ENCODE results near the gene PIM1.
A peak's percentile ranks its signal among the peaks of the same experiment; 100 is the strongest.

The PIM1 gene

GRCh38 chr6:37135835-37136694 is 33.9 kb upstream of the PIM1 start:
- no peak for TF ChIP-seq POLR2AphosphoS5 (IDR thresholded peaks at IDR 0.05; ENCODE audit: low read depth, low read length)
- no peak for TF ChIP-seq FOXP2 (optimal IDR thresholded peaks at IDR 0.05; ENCODE audit: borderline replicate concordance, extremely low read depth, extremely low read length, insufficient read depth)
- no peak for TF ChIP-seq TAF1 (IDR thresholded peaks at IDR 0.05; ENCODE audit: borderline replicate concordance, insufficient read depth, low read length)
- TF ChIP-seq REST (IDR thresholded peaks at IDR 0.05; ENCODE audit: insufficient read depth in 1 of 2, low read depth in 2 of 2, low read length in 2 of 2) = no peak
- TF ChIP-seq SIN3A (IDR thresholded peaks at IDR 0.05; ENCODE audit: borderline replicate concordance, insufficient read depth, low read length) = no peak

GRCh38 chr6:37136821-37137200 is 33.1 kb upstream of the PIM1 start:
- TF ChIP-seq FOXP2 (optimal IDR thresholded peaks at IDR 0.05; ENCODE audit: borderline replicate concordance, extremely low read depth, extremely low read length, insufficient read depth) = no peak
- TF ChIP-seq TAF1 (IDR thresholded peaks at IDR 0.05; ENCODE audit: borderline replicate concordance, insufficient read depth, low read length) = no peak

GRCh38 chr6:37137201-37138090 is 32.5 kb upstream of the PIM1 start:
- TF ChIP-seq POLR2AphosphoS5 (IDR thresholded peaks at IDR 0.05; ENCODE audit: low read depth, low read length) = no peak
- no peak for TF ChIP-seq TAF1 (IDR thresholded peaks at IDR 0.05; ENCODE audit: borderline replicate concordance, insufficient read depth, low read length)
- TF ChIP-seq SIN3A (IDR thresholded peaks at IDR 0.05; ENCODE audit: borderline replicate concordance, insufficient read depth, low read length) = 0 out of 2 replicates have a peak, but pooled peaks have one; percentile 31

GRCh38 chr6:37138856-37139229 is 31.1 kb upstream of the PIM1 start:
- TF ChIP-seq POLR2AphosphoS5 (IDR thresholded peaks at IDR 0.05; ENCODE audit: low read depth, low read length) (no peak), TAF1 (IDR thresholded peaks at IDR 0.05; ENCODE audit: borderline replicate concordance, insufficient read depth, low read length) (no peak), SIN3A (IDR thresholded peaks at IDR 0.05; ENCODE audit: borderline replicate concordance, insufficient read depth, low read length) (no peak), FOXP2 (optimal IDR thresholded peaks at IDR 0.05; ENCODE audit: borderline replicate concordance, extremely low read depth, extremely low read length, insufficient read depth) (no peak), REST (IDR thresholded peaks at IDR 0.05; ENCODE audit: insufficient read depth in 1 of 2, low read depth in 2 of 2, low read length in 2 of 2) (no peak)

GRCh38 chr6:37139230-37139962 is 30.6 kb upstream of the PIM1 start:
- TF ChIP-seq FOXP2 (optimal IDR thresholded peaks at IDR 0.05; ENCODE audit: borderline replicate concordance, extremely low read depth, extremely low read length, insufficient read depth) (no peak), TAF1 (IDR thresholded peaks at IDR 0.05; ENCODE audit: borderline replicate concordance, insufficient read depth, low read length) (no peak), POLR2AphosphoS5 (IDR thresholded peaks at IDR 0.05; ENCODE audit: low read depth, low read length) (no peak), REST (IDR thresholded peaks at IDR 0.05; ENCODE audit: insufficient read depth in 1 of 2, low read depth in 2 of 2, low read length in 2 of 2) (no peak), SIN3A (IDR thresholded peaks at IDR 0.05; ENCODE audit: borderline replicate concordance, insufficient read depth, low read length) (no peak)

All from PFSK-1 (cell line).